Stimulated activated CD8-positive, alpha-beta memory T cell treated with anti-CD3 and anti-CD28 coated beads, Interleukin-12 subunit alpha, Interleukin-12 subunit beta, amount 100 ng/mL, for 4 hours (primary cell): ENCODE results near the gene OR2AT4.
A peak's percentile ranks its signal among the peaks of the same experiment; 100 is the strongest.
"Not testable (repeated sequence)": the region's sequence is repeated elsewhere in the genome, so short reads cannot be mapped to it uniquely, and the experiment has no call there.

ENCODE experiments used
- DNase-seq: peaks from one replicate; pipeline ENCODE4 v3.0.0-alpha.2; 2020; ENCODE audit warnings: low read depth

Gene OR2AT4

DNA sequence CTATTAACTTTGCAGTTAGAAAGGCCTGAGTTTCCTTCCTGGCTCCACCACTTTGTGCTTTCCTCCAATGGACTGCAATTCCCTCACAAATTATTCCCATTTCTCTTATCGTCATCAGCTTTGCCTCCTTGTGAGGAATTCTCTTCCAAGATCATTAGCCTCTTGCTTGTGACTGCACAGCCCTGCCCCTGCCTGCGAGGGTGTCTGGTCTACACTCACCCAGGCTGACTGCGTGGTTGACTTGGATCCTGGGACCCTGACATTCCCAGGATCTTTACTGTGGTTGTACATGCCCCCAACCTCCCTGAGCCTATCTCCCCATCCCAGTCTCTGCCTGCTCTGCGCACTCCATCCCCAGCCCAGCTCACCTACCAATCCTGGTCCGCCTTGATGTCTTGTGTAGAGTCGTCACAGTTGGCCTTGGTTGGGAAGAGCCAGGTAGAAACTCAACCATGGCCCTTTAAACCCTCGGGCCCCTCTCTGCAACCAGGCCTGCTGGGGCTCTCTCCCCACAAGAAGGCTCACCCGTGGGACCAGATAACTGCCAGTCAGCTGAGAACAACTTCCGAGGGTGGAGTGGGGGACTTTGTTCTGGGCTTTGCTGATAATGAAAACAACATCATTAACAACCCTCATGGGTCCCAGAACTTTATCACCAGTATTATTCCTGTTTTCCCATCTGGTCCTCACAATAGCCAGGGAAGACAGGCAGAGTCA is at the start of gene OR2AT4:
Gene OR2AT4 (minus strand): TSS at position 421 of the 717 bp plus-strand sequence.
- DNase-seq: no peak

DNA sequence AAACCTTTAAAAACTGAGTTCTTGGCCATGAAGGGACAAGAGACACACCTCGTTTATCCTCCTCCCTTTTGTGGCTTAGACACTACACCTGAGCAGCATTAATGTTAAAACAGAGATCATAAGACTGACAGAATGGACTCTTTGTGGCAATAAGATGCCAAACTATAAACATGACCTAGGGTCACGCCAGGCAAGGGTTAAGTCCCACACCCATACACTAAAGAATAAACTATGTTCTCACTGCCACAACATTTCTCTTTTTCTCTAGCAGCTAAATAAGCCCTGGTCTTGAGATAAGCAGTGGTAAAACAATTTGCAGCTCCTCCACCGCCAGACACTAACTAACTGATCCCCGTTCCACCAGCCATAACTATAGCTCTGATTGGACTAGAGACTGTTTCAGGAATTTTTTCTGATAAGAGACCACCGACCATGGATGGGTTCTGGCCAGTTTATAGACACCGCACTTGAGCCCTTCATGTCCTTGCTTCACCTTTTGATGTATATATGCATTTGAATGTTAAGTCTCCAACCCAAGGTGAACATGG is 49.4 kb upstream of the OR2AT4 start:
- DNase-seq: no peak

DNA sequence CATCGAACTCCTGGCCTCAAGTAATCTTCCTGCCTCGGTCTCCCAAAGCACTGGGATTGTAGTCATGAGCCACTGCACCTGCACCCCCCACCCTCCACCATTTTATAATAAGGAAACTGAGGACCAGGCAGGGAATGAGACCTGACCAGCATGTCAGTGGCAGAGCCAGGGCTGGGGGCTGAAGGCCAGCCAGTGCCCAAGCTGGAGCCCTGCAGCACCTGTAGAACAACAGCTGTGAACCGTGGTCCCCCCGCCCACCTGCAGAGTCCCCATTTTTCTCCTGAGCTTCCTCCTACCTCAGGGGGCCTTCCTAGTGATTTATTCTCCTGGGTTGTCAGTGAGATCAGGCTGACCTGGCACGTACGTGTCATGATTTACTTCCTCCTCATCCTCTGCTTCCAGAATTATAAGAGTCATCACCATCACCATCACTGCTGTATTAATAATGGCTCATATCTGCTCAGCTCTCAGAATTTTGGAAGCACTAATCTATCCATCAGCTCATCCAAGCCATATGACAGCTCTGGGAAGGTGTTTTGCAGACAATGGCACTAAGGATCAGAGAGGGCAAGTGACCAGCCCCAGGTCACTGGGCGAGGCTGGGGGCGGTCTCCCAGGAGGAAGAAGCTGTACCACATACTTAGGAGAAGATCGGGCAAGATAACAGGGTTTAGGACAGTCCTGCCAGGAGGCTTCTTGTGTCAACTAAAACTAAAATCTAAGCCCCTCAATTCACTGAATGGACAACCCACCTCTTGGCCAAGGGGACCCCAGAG is 48.7 kb upstream of the OR2AT4 start:
- DNase-seq: no peak

DNA sequence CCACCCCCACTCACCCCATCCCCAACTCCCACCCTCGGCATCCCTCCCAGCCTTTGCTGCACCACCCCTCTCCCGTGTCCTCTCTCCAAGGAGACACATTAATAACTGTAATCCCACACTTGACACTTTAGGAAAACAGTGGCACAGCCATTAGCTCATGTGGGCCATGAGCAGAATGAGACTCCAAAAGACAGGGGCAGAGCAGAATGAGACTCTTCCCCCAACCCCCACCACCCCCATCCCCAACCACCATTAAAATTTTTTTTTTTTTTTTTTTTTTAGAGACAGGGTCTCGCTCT is 48.0 kb upstream of the OR2AT4 start:
- no peak for DNase-seq

DNA sequence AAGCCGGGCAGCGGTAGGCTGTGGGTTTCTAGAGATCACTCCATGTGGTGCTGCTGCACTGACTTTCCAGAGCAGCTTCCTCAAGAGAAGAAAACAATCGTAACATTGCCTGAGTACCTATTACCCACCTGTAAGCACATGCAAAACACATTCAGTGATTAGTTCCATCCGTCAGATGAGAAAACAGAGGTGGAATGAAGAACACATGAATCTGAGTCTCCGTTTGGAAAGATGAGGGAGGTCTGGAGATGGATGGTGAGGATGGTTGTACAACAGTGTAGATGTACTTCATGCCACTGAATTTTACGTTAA is 46.7 kb upstream of the OR2AT4 start:
- DNase-seq: no peak

DNA sequence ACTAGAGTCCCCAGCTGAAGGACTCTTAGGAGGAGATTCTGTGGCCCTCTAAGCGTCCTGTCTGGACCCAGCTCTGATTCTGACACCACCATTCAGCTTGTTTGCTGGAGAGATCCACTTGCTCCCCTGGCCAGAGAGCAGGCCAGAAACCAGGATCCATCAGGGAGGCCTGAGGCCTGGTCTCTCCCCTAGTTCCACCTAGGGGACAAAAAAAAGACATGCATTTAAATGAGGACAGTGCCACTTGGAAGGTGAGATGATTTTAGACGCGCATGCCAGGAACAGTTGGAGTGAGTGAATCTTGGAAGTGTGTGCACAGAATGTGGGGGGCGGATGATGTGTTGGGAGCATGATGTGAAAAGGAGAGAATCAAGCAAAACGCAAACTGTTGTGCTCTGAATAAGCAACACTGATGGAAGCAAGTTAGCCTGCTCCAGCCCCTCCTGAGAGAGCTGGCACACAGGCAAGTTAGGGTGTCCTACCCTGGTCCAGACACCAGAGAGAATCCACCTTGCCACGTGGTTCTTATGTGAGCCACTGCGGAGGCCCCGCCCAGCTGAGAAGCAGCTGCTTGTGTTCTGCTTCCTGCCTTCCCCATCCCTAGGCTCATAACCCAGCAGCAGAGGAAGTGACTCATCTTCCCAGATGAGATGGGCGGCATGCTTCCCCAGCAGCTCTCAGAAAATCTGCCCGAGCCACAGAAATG is 46.2 kb upstream of the OR2AT4 start:
- peak; percentile 56 for DNase-seq

DNA sequence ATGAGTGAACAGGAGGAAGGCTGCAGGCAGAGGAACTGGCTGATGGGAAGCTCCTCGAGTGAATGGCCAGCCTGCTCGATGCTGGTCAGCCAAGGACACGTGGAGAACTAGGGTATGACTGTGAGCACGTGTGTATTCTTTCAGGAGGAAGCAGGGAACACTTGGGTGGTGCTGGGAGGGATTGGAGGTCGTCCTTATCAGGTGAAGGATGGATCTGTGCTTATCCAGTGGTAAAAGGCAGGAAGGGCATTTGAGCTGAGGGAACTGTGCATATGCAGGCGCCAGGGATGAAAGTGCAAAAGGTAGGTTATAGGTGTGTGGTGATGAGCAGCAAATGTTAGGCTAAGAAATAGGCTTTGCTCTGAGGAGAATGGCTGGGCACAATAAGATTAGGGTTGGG is 44.5 kb upstream of the OR2AT4 start:
- DNase-seq: no peak

DNA sequence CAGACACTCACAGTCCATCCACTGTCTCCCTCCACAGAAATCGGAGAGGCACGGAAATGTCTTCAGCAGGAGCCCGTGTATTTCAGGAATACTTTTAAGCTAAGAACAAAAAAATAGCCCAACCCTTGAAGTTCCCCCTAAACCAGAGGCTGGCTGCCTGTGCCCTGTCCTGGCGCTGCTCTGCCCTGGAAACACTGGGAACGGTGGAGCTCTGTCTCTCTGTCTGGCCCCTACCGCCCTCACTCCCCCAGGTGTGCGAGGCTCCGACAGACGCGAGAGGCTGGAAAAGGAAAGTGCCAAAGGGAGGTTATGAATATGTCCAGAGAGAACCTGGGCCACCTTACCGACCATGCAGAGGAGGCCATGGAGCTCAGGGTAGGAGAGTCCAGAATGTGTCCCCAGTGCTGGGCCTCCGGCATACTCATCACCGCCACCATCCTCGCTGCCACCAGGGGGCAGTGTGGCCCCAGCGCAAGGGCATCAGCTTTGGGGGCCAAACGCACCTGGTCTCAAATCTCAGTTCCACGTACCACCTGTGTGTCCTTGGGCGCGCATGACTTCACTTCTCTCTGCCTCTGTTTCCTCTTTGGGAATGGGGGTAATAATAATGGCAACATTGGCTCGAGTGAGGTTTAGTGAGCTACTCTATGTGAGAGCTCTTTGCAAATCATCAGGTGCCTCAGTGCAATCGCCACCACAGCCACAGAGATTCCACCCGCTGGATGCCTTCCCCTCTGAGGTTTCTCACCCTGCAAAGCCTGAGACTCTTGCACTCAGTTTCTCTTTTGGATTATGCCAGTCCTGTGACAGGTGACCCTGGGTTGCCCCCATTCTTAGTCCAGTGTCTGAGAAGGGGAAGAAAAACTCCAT is 43.8 kb upstream of the OR2AT4 start:
- DNase-seq: peak; percentile 56

DNA sequence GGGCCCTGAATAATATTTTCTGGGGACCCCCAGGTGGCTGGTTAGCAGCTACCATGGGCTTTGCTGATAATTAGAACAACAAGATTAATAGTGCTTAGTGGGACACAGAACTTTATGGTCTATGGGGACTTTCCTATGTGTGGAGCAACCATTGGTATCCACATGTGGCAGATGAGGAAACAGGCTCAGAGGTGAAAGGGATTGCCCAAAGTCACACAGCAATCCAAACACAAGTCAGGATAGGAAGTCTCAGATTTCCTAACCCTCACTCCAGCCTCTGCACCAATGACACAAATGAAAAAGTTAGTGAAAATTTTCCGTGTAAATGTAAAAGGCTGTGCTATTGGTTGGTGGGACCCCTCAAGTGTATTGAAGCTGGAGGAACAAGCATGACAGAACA is 39.0 kb upstream of the OR2AT4 start:
- DNase-seq: no peak

DNA sequence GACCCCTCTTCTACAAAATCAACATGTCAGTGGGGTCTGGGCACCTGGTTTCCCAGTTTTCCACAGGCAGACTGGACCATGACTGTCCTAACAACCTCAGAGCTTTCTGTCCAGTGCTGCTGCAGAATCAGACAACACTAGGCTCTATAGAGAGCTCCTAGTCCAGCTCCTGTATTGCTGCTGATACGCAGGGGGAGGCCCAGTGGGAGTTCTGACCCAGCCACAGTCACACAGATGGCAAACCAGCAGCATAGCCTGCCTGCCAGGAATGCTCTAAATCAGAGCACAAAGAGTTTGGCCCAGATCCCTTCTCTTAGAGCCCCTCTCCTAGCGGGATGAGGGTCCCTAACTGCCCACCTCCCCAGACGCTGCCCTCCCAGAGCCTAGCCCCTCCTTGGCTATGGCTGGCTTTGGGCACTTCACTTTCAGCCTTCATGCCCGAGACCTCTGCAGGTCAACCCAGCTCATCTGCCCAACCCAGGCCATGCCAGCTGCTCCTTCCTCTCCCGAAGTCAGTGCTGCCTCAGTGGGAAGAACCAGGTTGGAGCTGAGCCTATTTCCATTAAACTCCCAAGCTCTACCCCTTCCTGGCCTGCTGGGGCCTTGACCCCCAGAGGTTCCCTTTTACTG is 38.5 kb upstream of the OR2AT4 start:
- no peak for DNase-seq

DNA sequence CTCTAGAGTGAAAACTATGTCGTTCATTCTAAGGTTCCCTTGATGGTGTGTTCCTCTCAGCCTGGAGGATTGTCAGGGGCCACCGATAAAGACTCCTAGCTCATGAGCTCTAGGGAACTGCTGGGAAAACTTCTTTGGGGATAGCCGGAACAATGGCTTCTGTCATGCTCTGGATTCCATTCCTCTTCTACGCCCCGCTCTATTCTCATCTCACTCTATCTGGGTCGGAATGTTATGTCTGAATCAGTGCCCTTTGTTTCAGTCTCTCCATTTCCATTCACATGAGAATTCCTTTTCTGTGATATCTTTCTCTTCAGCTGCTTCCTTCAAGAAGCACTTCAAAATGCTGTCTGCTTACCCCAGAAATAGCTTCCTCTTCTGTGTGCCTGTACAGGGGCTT is 37.3 kb upstream of the OR2AT4 start:
- DNase-seq: no peak

DNA sequence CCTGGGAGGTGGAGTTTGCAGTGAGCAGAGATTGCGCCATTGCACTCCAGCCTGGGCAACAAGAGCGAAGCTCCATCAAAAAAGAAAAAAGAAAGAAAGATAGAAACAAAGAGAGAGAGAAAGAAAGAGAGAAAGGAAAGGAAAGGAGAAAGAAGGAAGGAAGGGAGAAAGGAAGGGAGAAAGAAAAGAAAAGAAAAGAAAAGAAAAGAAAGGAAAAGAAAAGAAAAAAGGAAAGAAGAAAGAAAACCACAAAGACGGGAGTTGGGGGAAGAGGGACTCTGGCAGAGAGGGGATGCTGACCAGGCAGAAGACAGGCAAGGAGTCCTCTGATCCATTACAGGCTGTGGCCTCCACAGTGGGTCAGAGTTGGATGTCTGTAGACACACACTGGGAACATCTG is 35.4 kb upstream of the OR2AT4 start:
- no peak for DNase-seq

DNA sequence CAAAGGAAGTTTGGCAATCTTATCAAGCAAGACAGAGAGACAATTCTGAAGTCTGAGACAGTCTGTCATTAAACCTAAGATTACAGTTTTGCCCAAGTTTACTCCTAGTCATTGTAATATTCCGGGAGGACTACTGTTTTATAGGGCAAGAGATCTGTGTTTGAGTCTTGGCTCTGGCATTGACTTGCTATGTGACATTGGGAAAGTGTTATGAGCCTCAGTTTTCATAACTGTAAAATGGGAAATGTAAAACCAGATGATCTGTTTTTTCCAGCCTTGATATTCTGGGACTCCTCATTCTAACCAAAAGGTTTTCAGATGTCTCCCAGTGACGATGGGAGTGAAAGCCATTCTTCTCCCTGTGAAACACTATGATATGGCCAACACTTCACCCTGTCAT is 29.9 kb upstream of the OR2AT4 start:
- no peak for DNase-seq

DNA sequence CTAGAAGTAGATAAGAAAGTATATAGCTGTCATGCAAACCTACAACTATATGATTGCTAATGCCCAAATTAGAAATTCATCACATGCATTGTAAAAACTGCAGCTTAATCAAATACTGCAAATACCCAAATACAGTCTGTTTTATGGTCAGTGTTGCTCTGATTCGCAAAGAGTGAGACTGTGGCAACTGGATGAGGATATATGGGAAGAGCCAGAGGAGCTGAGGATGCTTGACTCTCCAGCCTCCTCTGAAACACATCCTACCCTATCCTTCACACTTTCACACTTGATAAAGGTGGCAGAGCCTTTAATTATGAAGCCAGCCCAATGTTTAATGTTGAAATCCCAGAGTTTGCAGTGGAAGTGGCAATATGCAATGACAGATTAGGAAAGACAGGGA is 21.9 kb upstream of the OR2AT4 start:
- DNase-seq: no peak

DNA sequence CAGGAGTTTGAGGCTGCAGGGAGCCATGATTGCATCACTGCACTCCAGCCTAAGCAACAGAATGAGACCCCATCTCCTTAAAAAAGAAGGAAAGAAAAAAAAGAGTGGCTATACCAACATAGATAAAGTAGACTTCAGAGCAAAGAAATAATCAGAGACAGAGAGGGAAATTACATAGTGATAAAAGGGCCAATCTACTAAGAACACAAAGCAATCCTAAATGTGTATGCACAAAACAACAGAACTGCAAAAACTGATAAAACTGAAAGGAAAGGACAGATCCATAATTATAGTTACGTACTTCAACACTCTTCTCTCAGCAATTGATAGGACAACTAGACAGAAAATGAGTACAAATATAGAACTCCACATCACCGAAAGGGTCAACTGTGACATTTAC is 17.8 kb upstream of the OR2AT4 start:
- no peak for DNase-seq

DNA sequence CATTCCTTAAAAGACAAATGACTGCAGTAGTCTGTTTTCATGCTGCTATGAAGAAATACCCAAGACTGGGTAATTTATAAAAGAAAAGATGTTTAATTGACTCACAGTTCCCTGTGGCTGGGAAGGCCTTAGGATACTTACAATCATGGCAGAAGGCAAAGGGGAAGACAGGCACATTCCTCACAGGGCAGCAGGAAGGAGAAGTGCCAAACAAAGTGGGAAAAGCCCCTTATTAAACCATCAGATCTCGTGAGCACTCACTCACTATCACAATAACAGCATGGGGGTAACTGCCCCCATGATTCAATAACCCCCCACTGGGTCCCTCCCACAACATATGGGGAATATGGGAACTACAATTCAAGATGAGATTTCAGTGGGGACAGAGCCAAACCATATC is 16.4 kb upstream of the OR2AT4 start:
- no peak for DNase-seq

DNA sequence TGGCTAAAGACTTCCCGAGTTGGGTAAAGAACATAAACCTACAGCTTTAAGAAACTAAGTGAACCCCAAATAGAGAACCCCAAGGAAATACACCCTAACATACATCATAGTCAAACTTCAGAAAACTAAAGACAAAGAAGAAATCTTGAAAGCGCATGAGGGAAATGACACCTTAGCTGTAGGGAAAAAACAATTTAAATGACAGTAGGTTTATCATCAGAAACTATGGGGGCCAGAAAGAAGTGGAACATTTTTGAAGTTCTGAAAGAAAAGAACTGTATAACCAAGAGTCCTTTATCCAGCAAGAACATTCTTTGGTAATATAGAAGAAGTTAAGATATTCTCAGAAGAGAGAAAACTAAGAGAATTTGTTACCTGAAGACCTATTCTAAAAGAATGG is 15.5 kb upstream of the OR2AT4 start:
- no peak for DNase-seq

DNA sequence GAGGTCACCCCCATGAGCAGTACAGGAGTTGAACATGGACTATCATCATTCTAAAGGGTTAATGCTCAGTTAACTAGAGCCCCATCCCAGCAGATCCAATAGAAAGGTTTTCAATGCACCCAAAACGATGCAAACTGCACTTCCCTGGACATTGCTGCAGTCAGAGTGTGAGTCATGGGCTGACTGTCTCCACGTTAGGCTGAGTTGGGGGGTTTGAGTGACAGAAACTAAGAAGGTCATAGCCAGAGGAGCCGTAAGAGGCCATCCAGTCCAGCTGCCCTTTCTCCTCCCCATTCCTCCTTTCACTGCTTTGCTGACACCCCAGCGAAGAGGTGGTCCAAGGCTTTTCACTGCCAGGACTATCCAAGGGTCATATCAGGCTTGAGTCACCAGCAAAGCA is 10.5 kb upstream of the OR2AT4 start:
- DNase-seq: no peak

DNA sequence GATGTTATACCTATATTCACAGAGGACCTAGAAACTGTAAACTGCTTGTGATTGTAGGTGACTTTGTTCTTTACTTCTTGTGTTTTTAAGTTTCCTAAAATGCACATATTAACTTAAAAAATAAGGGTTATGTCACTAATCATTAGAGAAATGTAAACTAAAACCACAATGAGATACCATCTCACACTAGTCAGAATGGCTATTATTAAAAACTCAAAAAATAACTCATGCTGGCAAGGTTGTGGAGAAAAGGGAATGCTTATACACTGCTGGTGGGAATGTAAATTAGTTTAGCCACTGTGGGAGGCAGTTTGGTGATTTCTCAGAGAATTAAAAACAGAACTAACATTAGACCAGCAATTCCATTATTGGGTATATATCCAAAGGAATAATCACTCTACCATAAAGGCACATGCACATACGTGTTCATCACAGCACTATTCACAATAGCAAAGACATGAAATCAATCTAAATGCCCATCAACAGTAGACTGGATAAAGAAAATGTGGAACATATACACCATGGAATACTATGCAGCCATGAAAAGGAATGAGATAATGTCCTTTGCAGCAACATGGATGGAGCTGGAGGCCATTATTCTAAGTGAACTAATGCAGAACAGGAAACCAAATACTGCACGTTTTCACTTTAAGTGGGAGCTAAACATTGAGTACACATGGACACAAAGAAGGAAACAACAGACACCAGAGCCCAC is 9.4 kb upstream of the OR2AT4 start:
- DNase-seq: not testable (repeated sequence)

DNA sequence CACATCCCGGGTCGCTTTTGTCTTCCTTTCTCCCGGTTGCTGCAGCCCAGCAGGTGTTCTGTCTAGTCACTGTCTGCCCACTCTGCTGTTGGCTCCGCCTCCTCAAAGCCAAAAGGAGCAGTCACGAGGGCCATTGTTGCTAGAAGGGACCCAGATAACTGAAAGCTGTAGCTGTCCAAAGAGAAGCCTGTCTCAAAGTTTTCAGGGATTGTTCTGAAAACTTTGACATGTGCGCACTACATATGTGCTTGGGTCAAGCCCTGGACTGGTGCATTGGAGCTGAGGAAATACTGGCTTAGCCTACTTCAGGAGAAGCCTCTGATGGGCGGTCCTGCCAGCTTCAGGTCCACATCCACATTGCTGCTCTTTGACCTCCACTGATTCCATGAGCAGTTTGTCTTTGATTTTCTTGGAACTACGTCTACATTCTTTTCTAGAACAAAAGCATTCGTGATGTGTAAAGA is 8.8 kb upstream of the OR2AT4 start:
- no peak for DNase-seq
